ENCODE data around the gene ZMIZ1.
"Not testable (repeated sequence)": the region's sequence is repeated elsewhere in the genome, so short reads cannot be mapped to it uniquely, and the experiment has no call there.

Gene ZMIZ1

GRCh38 chr10:79324032-79324695 is 255.4 kb downstream of the ZMIZ1 start:
- no peak for DNase-seq (ENCODE audit: low read depth)

- no peak for DNase-seq (ENCODE audit: low read depth)
Observed at GRCh38 chr10:79326361-79327089, 257.8 kb downstream of the ZMIZ1 start.

GRCh38 chr10:79327090-79327457 is 258.3 kb downstream of the ZMIZ1 start:
- no peak for DNase-seq (ENCODE audit: low read depth)

- no peak for DNase-seq (ENCODE audit: low read depth)
Observed at GRCh38 chr10:79328147-79328701, 259.5 kb downstream of the ZMIZ1 start.

GRCh38 chr10:79328737-79329504 is 260.2 kb downstream of the ZMIZ1 start:
- no peak for DNase-seq (ENCODE audit: low read depth)

GRCh38 chr10:79329529-79329928 is 260.8 kb downstream of the ZMIZ1 start:
- DNase-seq (ENCODE audit: low read depth) = no peak

- no peak for DNase-seq (ENCODE audit: low read depth)
Observed at GRCh38 chr10:79331226-79331625, 262.5 kb downstream of the ZMIZ1 start.

GRCh38 chr10:79331709-79332108 is 262.9 kb downstream of the ZMIZ1 start:
- peak; percentile 81 for DNase-seq (ENCODE audit: low read depth)

- DNase-seq (ENCODE audit: low read depth) = not testable (repeated sequence)
Observed at GRCh38 chr10:79332610-79333315, 264.0 kb downstream of the ZMIZ1 start.

- no peak for DNase-seq (ENCODE audit: low read depth)
Observed at GRCh38 chr10:79333513-79333912, 264.7 kb downstream of the ZMIZ1 start.

GRCh38 chr10:79334573-79334972 is 265.8 kb downstream of the ZMIZ1 start:
- DNase-seq (ENCODE audit: low read depth) = no peak

- no peak for DNase-seq (ENCODE audit: low read depth)
Observed at GRCh38 chr10:79335094-79335469, 266.3 kb downstream of the ZMIZ1 start.

GRCh38 chr10:79335470-79336235 is 266.9 kb downstream of the ZMIZ1 start:
- DNase-seq (ENCODE audit: low read depth) = no peak

GRCh38 chr10:79336276-79336675 is 267.5 kb downstream of the ZMIZ1 start:
- no peak for DNase-seq (ENCODE audit: low read depth)

GRCh38 chr10:79336739-79337138 is 268.0 kb downstream of the ZMIZ1 start:
- no peak for DNase-seq (ENCODE audit: low read depth)

GRCh38 chr10:79337783-79338469 is 269.2 kb downstream of the ZMIZ1 start:
- not testable (repeated sequence) for DNase-seq (ENCODE audit: low read depth)

GRCh38 chr10:79339266-79339665 is 270.5 kb downstream of the ZMIZ1 start:
- no peak for DNase-seq (ENCODE audit: low read depth)

- no peak for DNase-seq (ENCODE audit: low read depth)
Observed at GRCh38 chr10:79340646-79341244, 272.0 kb downstream of the ZMIZ1 start.

- DNase-seq (ENCODE audit: low read depth) = no peak
Observed at GRCh38 chr10:79342295-79342761, 273.6 kb downstream of the ZMIZ1 start.
